Anterior cingulate cortex (tissue), 58 donors: ENCODE data around the gene KCNQ2.

ENCODE experiments used
- DNase-seq, 58 donors: peaks; one replicate each; lab custom pipeline; 2025; lab: John Stamatoyannopoulos, UW

KCNQ2 gene

GRCh38 chr20:63409066-63409833 is 63.2 kb downstream of the KCNQ2 start:
- DNase-seq: no peak

DNA sequence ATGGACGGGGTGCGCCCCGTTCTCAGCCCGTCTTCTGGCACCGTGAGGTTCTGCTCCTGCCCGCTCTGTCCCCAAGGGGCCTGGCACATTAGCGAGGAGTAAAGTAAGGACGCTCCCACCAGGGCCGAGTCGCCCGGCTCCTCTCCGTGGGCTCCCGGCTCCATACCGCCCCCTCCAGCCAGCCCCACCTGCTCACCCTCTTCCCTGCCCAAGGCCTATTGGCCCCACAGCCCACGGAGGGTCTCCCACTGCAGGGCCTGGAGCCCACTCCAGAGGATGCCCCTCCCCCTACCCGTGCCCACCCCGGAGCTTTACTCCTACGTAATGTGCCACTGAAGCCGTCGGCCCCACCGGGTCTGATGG is 63.8 kb downstream of the KCNQ2 start:
- DNase-seq: no peak

- DNase-seq: no peak
These were observed 64.3 kb downstream of the KCNQ2 start for GRCh38 chr20:63407928-63408683.

DNA sequence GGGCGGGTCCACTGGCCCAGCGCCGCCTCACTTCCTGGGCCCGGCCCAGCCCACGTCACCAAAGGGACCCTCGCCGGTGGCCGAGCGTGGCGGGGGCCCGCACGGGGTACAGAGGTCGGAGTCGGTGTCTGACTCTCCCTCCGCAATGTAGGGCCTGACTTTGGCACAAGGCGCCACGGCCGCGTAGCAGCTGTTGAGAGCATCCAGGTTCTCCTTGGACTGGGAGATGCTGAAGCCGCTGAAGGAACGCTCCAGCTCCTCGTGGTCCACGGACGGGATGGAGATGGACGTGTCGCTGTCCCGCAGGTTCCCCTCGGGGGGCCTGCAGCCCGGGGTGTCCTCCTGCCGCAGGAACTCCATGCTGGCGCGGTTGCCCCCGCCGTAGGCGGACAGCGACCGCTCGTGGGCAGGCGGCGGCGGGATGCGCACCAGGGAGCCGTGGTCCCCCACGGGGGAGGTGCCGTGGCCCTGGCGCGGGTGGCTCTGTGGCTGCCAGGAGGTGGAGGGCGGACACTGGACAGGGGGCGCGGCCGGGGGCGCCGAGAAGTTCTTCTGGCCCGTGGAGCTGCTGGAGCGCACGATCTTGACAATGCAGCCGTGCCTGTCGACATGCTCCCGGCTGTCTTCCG is 65.7 kb downstream of the KCNQ2 start:
- no peak for DNase-seq

- no peak for DNase-seq
These were observed 66.4 kb downstream of the KCNQ2 start for GRCh38 chr20:63406011-63406410.

DNA sequence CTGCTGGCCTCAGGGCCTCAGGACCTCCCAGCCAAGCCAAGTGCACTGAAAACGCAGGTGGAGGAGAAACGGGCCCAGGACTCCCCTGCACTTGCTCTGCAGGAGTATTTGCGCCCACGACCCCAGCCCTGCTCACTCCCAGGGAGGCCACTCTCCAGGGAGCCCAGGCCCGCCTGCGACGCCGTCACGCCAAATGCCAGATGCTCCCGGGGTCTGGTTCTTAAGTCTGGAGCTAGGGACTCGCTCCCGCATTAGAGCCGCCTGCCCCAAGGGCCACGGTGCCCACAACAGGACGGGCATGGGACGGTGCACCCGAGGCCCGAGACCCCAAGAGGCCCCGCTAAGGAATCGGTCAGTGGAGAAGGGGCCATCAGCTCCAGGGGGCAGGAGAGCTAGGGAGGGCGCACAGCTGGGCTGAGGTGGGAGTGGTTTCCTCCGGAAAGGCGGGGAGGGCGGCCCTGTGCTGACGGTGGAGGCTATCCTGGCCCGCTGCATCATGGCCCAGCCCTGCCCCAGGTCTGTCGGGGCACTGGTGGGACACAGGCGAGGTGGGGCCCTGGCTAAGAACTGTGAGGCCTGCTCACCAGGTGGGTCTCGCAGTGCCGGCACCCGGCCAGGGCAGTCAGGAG is 67.2 kb downstream of the KCNQ2 start:
- DNase-seq: no peak

DNA sequence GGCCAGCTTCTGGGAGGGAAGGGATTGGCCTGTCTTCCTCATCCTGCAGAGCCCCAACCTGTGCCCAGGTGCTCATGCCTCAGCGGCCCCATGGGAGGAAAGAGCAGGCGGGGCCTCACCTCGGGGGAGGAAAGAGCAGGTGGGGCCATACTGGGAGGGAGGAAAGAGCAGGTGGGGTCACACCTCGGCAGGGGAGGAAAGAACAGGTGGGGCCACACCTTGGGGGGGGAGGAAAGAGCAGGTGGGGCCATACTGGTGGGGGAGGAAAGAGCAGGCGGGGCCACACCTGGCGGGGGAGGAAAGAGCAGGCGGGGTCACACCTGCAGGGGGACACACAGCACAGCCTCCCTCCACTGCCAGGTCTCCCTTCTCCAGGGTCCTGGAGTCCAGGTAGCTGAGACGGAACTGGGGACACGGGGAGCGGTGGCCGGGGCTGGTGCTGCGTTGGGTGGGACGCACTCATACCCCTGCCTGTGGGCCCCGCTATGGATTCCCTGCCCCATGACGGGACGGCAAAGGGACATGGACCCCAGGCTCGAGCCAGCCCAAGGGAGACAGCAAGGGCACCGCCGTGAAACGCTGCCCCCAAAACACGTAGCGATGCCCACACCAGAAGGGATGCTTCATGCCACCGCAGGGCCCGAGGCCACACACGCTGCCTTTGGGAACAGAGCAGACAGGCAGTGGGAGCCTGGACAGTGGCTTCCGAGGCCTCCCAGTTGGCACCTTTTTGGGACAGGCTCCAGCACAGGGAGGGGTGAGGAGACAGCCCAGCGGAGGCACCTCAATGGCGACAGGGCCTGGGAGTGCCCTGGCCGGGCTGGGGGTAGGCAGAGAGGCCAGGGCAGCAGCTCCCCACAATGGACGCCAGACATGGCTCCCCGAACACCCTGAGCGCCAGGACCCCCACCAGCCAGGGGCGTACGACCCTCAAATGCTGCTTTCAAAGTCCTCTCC is 68.0 kb downstream of the KCNQ2 start:
- no peak for DNase-seq

DNA sequence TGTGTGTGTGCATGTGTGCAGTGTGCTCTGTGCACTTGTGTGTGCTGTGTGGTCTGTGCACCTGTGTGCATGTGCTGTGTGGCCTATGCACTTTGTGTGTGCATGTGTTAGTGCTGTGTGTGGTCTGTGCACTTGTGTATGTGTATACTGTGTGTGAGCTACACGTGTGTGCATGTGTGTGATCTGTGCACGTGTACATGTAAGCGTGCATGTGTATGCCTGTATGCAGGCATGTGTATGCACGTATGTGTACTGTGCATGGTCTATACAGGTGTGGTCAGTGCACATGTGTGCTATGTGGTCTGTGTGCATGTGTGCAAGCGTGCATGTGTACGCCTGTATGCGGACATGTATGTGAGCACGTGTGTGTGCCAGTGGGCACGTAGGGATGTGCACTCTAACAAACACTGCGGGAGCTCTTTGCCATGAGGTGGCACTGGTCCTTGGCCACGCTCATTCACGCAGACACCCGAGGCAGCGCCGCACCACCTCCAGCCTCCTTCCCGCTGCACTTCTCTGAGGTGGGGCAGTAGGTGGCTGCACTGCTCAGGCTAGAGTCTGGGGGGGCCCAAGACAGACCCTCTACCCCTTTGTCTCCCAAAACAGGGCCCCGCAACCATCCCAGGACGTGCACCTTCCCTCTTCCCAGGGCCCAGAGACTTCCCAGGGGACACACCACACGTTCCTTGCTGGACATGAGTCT is 68.9 kb downstream of the KCNQ2 start:
- DNase-seq: no peak

DNA sequence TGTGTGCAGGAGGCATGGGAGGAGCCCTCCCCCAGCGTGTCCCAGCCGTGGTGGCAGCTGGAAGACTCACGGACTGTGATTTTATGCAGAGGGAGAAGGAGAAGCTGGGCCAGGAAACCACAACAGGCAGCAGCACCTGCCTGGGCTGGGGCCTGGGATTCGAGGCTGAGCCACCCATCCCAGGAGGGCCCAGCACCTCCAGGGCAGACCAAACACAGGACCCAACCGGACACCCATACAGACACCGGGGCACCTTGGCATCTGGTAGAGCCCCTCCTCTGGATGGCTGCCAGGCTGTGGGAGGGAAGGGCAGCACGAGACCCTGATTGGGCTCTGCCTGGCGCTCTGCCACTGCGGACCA is 69.6 kb downstream of the KCNQ2 start:
- peak in 1 of 58 donors; percentile 21 for DNase-seq

DNA sequence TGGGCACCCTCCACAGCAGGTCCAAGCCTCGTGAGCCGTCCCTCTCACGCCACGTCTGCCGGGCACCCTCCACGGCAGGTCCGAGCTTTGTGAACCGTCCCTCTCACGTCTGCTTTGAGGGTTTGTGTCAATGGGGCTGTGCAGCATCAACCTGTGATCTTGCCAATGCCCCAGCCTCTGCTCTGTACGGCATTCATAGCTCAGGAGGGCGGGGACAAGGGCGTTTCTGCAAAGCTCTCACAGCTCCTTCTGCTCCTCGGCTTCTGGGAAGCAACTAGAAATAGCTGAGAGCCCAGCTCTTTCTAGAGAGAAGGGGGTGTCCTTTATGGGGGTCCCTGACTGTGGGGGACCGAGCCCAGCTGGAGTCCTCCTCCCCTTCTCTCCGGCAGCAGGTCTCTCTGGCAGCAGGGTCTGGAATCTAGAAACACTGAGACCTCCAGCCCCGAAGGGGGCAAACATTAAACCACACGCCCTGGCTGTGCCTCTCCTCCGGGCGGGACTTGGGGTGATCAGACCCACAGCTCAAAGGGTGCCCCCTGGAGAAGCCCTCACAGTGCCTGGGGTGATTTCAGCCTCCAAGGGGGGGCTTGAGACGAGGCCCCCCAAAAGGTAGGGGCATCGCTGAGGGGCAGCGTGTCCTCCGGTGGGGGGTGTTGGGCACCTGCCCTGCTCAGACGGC is 70.1 kb downstream of the KCNQ2 start:
- DNase-seq: peak in 7 of 58 donors; percentile 28 to 46 (median 32)

DNA sequence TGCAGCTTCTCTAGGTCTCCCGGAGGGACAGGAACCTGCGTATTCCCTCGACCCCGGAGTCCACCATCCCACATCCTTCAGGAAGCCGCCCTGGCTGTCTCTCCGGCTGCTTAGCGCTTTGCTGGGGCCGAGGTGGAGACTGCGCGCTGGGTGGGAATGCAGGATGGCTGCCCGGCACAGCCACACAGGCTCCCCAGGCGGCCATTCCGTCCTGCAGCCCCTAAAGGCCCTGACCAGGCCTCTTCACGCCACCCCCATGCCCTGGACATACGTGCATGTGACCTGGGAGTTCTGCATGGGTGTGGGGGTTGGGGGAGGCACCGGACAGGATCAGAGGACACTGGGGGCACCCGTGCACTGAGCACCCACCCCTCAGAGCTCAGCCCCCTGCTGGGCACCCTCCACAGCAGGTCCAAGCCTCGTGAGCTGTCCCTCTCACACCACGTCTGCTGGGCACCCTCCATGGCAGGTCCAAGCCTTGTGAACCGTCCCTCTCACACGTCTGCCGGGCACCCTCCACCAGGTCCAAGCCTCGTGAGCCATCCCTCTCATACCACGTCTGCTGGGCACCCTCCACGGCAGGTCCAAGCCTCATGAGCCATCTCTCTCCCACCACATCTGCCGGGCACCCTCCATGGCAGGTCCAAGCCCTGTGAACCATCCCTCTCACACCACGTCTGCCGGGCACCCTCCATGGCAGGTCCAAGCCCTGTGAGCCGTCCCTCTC is 70.9 kb downstream of the KCNQ2 start:
- no peak for DNase-seq

DNA sequence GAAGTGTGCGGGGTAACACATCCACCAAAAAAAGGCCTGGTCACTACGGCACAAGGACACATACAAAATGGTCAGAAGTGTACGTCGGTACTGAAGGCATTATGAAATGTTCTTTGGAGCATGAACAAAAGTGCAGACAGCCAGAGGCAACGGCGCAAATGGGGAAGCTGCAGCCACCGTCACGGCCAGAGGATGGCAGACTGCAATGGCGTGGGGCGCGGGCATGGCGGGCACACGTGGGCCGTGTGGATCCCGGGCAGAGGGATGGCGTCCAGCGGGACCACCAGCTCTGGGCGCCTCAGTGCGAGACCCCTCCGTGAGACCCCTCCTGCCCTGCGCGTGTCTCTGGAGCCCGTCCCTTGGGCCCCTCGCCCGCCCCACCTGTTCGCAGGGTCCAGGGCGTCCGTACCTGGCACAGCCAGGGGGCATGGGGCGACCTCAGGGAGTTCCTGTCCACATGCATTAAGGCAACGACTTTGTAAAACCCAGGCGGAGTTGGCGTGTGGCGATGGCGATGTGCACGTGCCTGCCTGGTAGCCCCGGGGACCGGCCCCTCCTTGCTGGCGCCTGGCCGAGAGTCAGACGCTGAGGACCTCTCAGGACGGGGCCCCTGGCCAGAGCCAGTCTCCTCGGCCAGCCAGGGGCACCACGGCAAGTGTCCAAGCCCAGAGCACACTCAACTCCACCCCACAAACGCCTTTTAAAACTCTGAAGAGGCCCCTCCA is 71.8 kb downstream of the KCNQ2 start:
- no peak for DNase-seq

DNA sequence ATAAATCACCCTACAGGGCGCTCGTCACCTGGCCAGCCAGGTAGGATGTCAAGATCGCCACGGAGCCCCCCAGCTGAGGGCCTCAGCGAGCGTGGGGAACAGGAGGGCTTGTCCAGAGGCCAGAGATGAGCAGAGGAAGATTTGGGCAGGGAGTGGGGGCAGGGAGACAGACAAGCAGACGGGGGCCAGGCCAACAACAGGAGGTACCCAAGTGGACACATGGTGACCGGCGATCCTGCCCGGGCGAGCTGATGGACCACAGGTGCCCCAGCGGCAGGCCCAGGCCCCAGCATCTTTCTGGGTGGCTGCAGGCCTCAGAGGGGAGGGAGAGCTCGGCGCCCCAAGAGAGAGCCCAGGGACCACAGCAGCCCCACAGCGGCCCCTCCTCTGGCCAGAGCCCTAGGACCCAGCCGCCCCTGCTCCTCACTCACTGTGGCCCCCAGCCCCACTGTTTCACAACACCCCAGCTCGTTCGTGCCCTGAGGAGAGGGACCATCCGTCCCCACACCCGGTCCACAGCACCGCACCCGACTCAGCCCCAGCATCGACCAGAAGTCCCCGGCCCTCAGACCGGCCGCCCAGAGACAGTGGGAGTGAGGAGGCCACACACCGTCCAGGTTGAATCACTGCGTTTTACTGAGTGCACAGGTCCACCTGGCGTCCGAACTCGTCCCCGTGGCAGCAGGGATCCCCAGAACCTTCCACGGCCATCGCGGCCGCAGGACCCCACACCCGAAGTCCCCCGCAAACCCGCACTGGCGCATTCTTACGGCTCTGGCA is 72.7 kb downstream of the KCNQ2 start:
- no peak for DNase-seq

- no peak for DNase-seq
These were observed 73.5 kb downstream of the KCNQ2 start for GRCh38 chr20:63398744-63399514.

DNA sequence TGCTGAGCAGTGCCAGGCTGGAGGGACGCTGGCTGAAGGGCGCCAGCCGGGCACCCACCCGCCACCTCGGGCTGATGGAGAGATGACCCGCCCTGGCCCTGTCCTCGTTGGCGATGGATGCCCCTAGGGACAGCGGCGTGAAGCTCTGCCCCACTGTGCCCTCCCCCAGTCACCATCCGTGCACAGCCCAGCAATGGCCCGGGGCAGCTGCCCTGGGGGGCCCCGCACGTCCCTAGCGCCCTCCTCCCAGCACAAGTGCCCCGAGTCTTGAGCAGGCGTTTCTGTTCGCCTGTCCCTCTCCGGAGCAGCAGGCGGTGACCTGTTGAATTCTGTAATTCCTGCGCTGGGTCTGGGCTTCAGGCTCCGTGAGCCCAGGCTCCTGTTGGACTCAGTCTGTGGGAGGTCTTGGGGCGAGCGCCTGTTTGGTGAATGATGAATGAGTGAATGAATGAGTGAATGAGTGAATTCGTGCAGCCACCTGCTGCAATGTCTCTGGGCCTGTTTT is 74.5 kb downstream of the KCNQ2 start:
- DNase-seq: no peak
